SIG-M5 treated with dmso at 0.1 percent for 504 hours (cell line): ENCODE results near the gene PDE8B.

Experiments used
- DNase-seq: peaks from one replicate; lab custom pipeline; 2025; ENCODE audit not compliant: unreplicated experiment; lab: John Stamatoyannopoulos, UW

The PDE8B gene

DNA sequence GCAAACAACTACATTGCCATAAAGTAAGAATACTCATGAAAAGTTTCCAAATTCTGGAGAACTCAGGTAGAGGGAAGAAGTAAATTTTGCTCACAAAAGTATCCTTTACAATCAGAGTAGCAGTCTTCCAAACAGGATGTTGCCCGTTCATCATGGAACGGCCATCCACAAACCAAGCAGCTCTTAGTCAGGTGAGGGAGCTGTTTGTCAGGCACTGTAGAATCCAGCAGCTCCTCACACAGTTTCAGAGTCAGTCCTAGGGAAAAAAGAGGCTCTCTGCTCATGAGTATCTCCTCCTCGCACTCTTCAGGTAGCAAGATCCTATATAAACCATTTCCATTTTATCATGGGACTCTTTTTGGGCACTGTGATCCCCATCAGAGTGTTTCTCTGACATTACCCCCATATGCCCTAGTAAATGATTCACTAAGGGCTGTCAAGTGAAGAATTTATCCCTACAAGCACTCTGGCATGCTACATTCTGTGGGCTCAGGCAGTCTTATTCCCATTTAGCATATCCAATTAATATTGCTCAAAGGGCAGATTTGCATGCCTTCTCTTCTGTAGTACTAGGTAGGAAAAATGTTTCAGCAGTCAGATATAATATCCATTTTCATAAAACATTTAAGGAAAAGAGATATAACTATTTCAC, 183.7 kb downstream of the PDE8B start:
- no peak for DNase-seq

DNA sequence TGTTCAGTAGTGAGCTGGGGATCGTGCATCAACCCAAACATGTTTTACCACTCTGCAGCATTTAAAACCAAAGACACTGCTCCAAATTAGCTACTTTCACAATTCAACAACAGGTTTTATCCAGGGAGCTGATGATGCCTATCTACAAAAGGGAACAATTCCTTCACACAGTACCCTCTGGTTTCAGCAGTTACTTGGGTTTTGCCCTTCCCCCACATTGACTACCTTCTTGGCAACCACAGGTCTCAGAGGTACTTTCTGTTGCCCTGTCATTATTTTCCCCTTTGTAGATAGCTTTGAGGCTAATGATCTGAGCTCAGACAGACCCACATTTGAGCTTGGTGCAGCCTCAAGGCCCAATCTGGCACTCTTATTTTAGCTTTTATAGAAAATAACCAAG, 185.5 kb downstream of the PDE8B start:
- no peak for DNase-seq

- no peak for DNase-seq
Measured at GRCh38 chr5:77397686-77398292, 187.3 kb downstream of the PDE8B start.

GRCh38 chr5:77398458-77398857, 188.0 kb downstream of the PDE8B start:
- DNase-seq, result no peak

DNA sequence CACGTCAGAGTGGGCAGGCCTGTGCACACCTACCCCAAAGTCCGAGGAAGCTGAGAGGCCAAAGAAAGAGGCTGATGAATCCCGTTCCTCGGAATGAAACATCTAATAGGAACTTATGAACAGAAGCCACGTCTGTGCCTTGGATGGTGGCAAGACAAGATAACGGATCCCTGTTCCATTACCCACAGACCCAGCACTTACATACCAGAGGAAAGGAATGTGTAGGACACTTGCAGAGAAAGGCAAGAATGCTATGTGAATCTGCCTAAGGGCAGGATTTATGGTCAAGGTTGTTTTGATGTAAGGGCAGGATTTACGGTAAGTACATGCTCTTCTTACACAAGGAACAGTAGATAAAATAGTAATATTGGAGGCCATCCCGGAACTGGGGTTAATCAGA, 188.4 kb downstream of the PDE8B start:
- no peak for DNase-seq

- DNase-seq, result peak; percentile 45
Measured at GRCh38 chr5:77400645-77401044, 190.2 kb downstream of the PDE8B start.

DNA sequence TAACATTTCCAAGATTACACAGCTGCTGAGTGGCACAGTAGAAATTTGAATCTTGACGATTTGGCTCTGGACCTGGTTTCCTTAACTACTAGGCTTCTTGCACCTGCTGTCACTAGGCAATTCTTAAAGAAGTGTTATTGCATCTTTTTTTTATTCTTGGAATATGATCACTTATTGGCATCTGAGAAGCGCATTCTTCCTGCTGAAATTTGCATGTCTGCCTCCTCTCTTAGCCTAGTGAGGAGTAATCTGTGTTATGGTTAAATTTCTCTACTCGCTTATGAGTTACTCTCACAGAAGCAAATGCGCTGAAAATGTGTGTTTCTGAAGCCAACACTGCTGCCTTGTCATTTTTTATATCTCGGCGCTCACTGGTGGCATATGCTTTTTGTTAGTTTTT, 192.3 kb downstream of the PDE8B start:
- DNase-seq, result no peak

GRCh38 chr5:77407152-77407551, 196.7 kb downstream of the PDE8B start:
- no peak for DNase-seq

DNA sequence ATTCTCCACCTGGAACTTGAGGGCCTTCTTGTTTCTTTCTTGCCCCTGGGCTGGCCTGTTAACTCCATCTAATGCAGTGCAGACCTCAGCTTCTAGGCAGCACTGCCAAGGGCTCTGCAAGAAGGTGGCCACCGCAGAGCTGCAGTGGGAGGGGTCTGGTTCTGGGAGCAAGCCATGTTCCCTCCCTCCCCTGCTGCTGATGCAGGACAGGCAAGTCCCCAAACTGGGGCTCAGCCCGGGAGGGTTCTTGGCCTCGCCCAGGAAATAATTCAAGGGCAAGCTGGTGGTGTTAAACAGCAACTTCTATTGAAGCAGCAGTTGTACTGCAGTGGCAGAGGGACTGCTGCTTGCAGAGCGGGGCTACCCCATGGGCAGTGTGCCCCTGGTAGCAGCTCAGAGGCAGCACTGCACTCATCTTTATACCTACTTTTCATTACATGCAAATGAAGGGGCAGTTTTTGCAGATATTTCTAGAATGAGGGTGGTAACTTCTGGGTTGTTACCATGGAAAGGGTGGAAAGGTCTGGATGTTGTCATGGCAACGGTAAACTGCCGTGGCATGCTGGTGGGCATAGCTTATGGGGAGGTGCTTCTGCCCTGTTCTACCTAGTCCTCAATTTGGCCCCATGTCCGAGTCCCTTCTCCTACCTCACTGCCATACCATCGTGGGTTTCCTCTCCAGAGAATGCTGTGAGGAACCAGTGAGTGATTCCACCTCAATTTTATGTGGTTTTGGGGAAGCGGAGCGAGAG, 199.6 kb downstream of the PDE8B start:
- no peak for DNase-seq

GRCh38 chr5:77413049-77413448, 202.6 kb downstream of the PDE8B start:
- DNase-seq, result no peak

- DNase-seq, result no peak
Measured at GRCh38 chr5:77418162-77418561, 207.7 kb downstream of the PDE8B start.

- DNase-seq, result no peak
Measured at GRCh38 chr5:77418601-77419581, 208.4 kb downstream of the PDE8B start.

DNA sequence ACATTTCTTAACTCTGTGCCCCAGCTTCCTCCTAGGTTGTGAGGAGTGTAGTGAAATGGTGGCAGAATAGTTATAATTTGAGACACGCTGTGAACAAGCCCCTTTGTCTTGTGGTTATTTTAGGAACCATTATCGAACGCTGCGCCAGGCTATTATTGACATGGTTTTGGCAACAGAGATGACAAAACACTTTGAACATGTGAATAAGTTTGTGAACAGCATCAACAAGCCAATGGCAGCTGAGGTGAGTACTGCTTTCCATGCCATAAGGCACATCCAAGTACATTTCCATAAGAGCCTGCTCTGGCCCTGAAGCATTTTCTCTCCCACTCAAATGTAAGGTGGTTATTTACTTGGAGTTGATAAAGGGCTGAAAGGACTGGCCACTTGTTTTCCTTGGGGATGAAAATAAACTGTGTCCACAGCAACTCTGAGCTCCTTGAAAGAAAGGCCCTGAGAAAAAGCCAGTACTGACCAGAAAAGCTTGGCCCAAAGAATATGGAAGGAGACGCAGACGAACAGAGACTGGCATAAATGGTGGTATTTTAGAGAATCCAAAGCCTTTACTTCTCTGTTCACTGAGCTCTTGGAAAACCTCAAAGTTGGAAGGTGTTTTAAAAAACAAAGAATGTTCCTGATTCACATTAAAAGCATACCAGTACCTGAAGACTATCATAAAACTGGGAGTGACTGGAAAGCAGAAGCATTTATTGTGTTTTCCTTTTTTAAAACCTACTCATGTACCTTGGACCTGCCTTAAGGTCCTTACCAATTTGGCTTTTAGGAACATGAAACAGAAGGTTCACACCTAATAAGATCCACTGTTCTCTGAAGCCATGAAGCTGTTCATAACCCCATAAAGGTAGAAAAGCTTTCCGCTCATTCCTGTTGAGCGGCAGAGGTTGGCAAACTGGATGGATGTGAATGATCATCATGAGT, 209.4 kb downstream of the PDE8B start:
- DNase-seq, result no peak

GRCh38 chr5:77420940-77421339, 210.5 kb downstream of the PDE8B start:
- DNase-seq, result no peak

- DNase-seq, result no peak
Measured at GRCh38 chr5:77423022-77423750, 212.7 kb downstream of the PDE8B start.

- no peak for DNase-seq
Measured at GRCh38 chr5:77424921-77425320, 214.4 kb downstream of the PDE8B start.

- no peak for DNase-seq
Measured at GRCh38 chr5:77425420-77425819, 214.9 kb downstream of the PDE8B start.

DNA sequence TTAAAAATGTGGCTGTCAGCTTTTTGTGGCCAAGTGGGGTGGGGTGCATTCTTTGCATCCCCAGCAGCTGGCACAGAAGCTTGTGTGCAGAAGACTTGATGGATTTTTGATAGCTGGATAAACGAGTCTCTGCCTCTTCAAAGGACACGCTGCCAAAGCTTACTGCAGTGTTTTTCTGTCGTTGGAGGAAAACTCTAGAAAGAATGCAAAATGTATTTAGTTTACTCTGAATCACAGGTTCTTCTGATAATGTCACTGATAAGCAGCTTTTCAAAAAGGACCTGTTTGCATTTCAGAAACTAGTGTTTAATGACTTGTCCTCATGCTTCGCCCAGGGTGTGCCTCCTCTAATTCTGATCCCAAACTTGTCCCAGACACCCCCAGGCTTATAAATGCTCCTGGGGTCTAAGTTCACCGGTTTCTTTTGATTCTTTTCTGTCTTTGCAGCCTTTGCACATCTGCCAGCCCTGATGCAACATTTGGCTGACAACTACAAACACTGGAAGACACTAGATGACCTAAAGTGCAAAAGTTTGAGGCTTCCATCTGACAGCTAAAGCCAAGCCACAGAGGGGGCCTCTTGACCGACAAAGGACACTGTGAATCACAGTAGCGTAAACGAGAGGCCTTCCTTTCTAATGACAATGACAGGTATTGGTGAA, 215.6 kb downstream of the PDE8B start:
- DNase-seq, result peak; percentile 13

- DNase-seq, result no peak
Measured at GRCh38 chr5:77426670-77427069, 216.2 kb downstream of the PDE8B start.
